CD8-positive, alpha-beta memory T cell (primary cell): ENCODE measurements around the gene PDZD7. TPM values are rescaled to one million over a fixed set of nuclear protein-coding genes. Genes with fewer than 3 reads are reported as not detected.
"Not testable (repeated sequence)": the region's sequence is repeated elsewhere in the genome, so short reads cannot be mapped to it uniquely, and the experiment has no call there.

Experiments
- CTCF ChIA-PET: fragments of 350-600 bp; sonication (Branson Sonifier 250); formaldehyde crosslinking; loops from one replicate; lab custom pipeline; 2021; ENCODE audit warnings: antibody characterized with exemption; lab: Charles Lee
- POLR2A ChIA-PET: fragments of 350-600 bp; sonication (Branson Sonifier 250); formaldehyde crosslinking; loops from one replicate; lab custom pipeline; 2021; ENCODE audit warnings: antibody characterized with exemption; lab: Charles Lee
- DNase-seq, 5 donors: peaks; one replicate each; pipeline versions ENCODE4 v3.0.0 to v3.0.0-alpha.2; 2020 to 2022; ENCODE audit warnings: mixed read lengths in 1 of 5
- H3K27ac ChIP-seq: one replicate; pipeline ENCODE4 v1.7.0; 2013; ENCODE audit warnings: low read depth, mild to moderate bottlenecking, low read length, moderate library complexity
- H3K27me3 ChIP-seq: 2 replicates; pipeline ENCODE4 v1.7.0; 2013; ENCODE audit warnings: low read length, mild to moderate bottlenecking; ENCODE audit not compliant: insufficient read depth, poor library complexity, severe bottlenecking
- H3K36me3 ChIP-seq: 2 replicates; pipeline ENCODE4 v1.7.0; 2013; ENCODE audit warnings: mild to moderate bottlenecking, low read length, moderate library complexity; ENCODE audit not compliant: insufficient read depth
- H3K4me1 ChIP-seq: 2 replicates; pipeline ENCODE4 v1.7.0; 2013; ENCODE audit warnings: mild to moderate bottlenecking, low read length, moderate library complexity; ENCODE audit not compliant: insufficient read depth
- H3K4me3 ChIP-seq: 2 replicates; pipeline ENCODE4 v1.7.0; 2013; ENCODE audit warnings: mild to moderate bottlenecking, low read length
- H3K9me3 ChIP-seq: 2 replicates; pipeline ENCODE4 v1.7.0; 2013; ENCODE audit warnings: mild to moderate bottlenecking, low read length
- H3K27ac Mint-ChIP-seq, 8 donors: one replicate each; pipeline ENCODE4 v1.8.0; 2020 to 2021; ENCODE audit warnings: mixed read lengths in 8 of 8, mild to moderate bottlenecking in 6 of 8, inconsistent platforms in 3 of 8, moderate library complexity in 3 of 8
- H3K27me3 Mint-ChIP-seq, 2 donors: one replicate each; pipeline ENCODE4 v1.8.0; 2020 to 2021; ENCODE audit warnings: mixed read lengths in 2 of 2, mild to moderate bottlenecking in 1 of 2, moderate library complexity in 1 of 2
- H3K36me3 Mint-ChIP-seq, 3 donors: one replicate each; pipeline ENCODE4 v1.8.0; 2020 to 2021; ENCODE audit warnings: mixed read lengths in 3 of 3, inconsistent platforms in 1 of 3, mild to moderate bottlenecking in 1 of 3
- H3K4me1 Mint-ChIP-seq, 3 donors: one replicate each; pipeline ENCODE4 v1.8.0; 2020 to 2021; ENCODE audit warnings: mixed read lengths in 3 of 3, inconsistent platforms in 1 of 3, mild to moderate bottlenecking in 1 of 3
- H3K4me3 Mint-ChIP-seq, 7 donors: one replicate each; pipeline ENCODE4 v1.8.0; 2020 to 2021; ENCODE audit warnings: mixed read lengths in 7 of 7, mild to moderate bottlenecking in 6 of 7, moderate library complexity in 4 of 7, inconsistent platforms in 2 of 7
- H3K9me3 Mint-ChIP-seq, 5 donors: one replicate each; pipeline ENCODE4 v1.8.0; 2020 to 2022; ENCODE audit warnings: mixed read lengths in 5 of 5, mild to moderate bottlenecking in 3 of 5, moderate library complexity in 2 of 5, inconsistent platforms in 1 of 5
- polyA plus RNA-seq: library from polyadenylated mRNA; unstranded; fragments of 300-500 nt; fragmentation: Illumina TruSeq; gene quantifications from one replicate; pipeline ENCODE4 v1.2.3, GENCODE V29; 2021
- total RNA-seq, 2 experiments: library from RNA; stranded (reverse); gene quantifications; one replicate each; pipeline ENCODE4 v1.2.3, GENCODE V29; 2021

The PDZD7 gene
- total and polyA plus RNA-seq, 3 experiments from 2014 or later = 0.23 to 0.33 (median 0.31) TPM

GRCh38 chr10:101038484-101038883, 7.6 kb upstream of the PDZD7 start:
- peak overlapping the region in 1 of 7 donors; percentile 75 for H3K4me3 Mint-ChIP-seq
- H3K36me3 Mint-ChIP-seq = peaks cover 0 to 61% (median 11%) of the 10 kb centered on the region in 3 donors
- ChIA-PET POLR2A (no interaction called here), CTCF (interaction anchor here (4.9 to 11.3 kb wide), 2 partner anchors 13 to 24 kb away, joined by 46 to 258 read pairs; partner anchors contain the start of gene KAZALD1)
- no peaks in the 10 kb centered on the region for H3K27me3 ChIP-seq
- H3K4me3 ChIP-seq = no peak overlapping the region
- peaks cover 17% of the 10 kb centered on the region for H3K36me3 ChIP-seq
- no peak for DNase-seq
- H3K9me3 Mint-ChIP-seq = no peaks in the 10 kb centered on the region
- H3K27me3 Mint-ChIP-seq = no peaks in the 10 kb centered on the region
- H3K4me1 ChIP-seq = peaks cover 15% of the 10 kb centered on the region
- no peaks in the 10 kb centered on the region for H3K9me3 ChIP-seq
- peaks cover 21 to 31% (median 24%) of the 10 kb centered on the region in 3 donors for H3K4me1 Mint-ChIP-seq
- peak overlapping the region in 5 of 8 donors; percentile 10 to 56 (median 28) for H3K27ac Mint-ChIP-seq
- H3K27ac ChIP-seq = no peak overlapping the region

GRCh38 chr10:101036726-101037125, 5.8 kb upstream of the PDZD7 start:
- Histone ChIP-seq H3K27me3 (no peaks in the 10 kb centered on the region), H3K9me3 (no peaks in the 10 kb centered on the region), H3K36me3 (peaks cover 17% of the 10 kb centered on the region), H3K27ac (no peak overlapping the region), H3K4me1 (peaks cover 16% of the 10 kb centered on the region), H3K4me3 (no peak overlapping the region)
- peak overlapping the region in 1 of 7 donors; percentile 35 for H3K4me3 Mint-ChIP-seq
- peaks cover 0 to 65% (median 11%) of the 10 kb centered on the region in 3 donors for H3K36me3 Mint-ChIP-seq
- H3K4me1 Mint-ChIP-seq = peaks cover 17 to 27% (median 23%) of the 10 kb centered on the region in 3 donors
- peak overlapping the region in 1 of 8 donors; percentile 50 for H3K27ac Mint-ChIP-seq
- CTCF ChIA-PET = interaction anchor here (1.2 to 11.3 kb wide), 6 partner anchors 13 to 105 kb away, joined by 3 to 258 read pairs (median 6); partner anchors contain the start of genes KAZALD1 and LZTS2
- peaks cover 0 to under 1% of the 10 kb centered on the region in 2 donors for H3K27me3 Mint-ChIP-seq
- POLR2A ChIA-PET = no interaction called here
- no peaks in the 10 kb centered on the region for H3K9me3 Mint-ChIP-seq
- no peak for DNase-seq

GRCh38 chr10:101035916-101036702, 5.2 kb upstream of the PDZD7 start:
- Mint-ChIP-seq H3K4me1 (peaks cover 16 to 24% (median 21%) of the 10 kb centered on the region in 3 donors), H3K27ac (peak overlapping the region in 1 of 8 donors; percentile 50), H3K9me3 (no peaks in the 10 kb centered on the region), H3K4me3 (peak overlapping the region in 1 of 7 donors; percentile 28), H3K27me3 (peaks cover 0 to 2% of the 10 kb centered on the region in 2 donors), H3K36me3 (peaks cover 0 to 71% (median 10%) of the 10 kb centered on the region in 3 donors)
- peaks cover 11% of the 10 kb centered on the region for H3K4me1 ChIP-seq
- CTCF ChIA-PET = interaction anchor here (1.2 to 11.3 kb wide), 6 partner anchors 14 to 106 kb away, joined by 3 to 258 read pairs (median 6); partner anchors contain the start of genes KAZALD1 and LZTS2
- H3K27me3 ChIP-seq = no peaks in the 10 kb centered on the region
- no peaks in the 10 kb centered on the region for H3K9me3 ChIP-seq
- no peak overlapping the region for H3K4me3 ChIP-seq
- H3K27ac ChIP-seq = no peak overlapping the region
- POLR2A ChIA-PET = no interaction called here
- no peak for DNase-seq
- peaks cover 17% of the 10 kb centered on the region for H3K36me3 ChIP-seq

GRCh38 chr10:101035314-101035713, 4.4 kb upstream of the PDZD7 start:
- H3K27me3 Mint-ChIP-seq = peaks cover 0 to 2% of the 10 kb centered on the region in 2 donors
- H3K9me3 Mint-ChIP-seq = no peaks in the 10 kb centered on the region
- Histone ChIP-seq H3K27me3 (no peaks in the 10 kb centered on the region), H3K27ac (no peak overlapping the region), H3K36me3 (peaks cover 17% of the 10 kb centered on the region), H3K4me3 (no peak overlapping the region), H3K4me1 (peaks cover 14% of the 10 kb centered on the region), H3K9me3 (no peaks in the 10 kb centered on the region)
- H3K27ac Mint-ChIP-seq = no peak overlapping the region
- ChIA-PET POLR2A (no interaction called here), CTCF (interaction anchor here (1.3 to 11.3 kb wide), 3 partner anchors 15 to 38 kb away, joined by 5 to 258 read pairs (median 8); partner anchors contain the start of gene KAZALD1)
- DNase-seq = no peak
- H3K4me1 Mint-ChIP-seq = peaks cover 19 to 24% (median 22%) of the 10 kb centered on the region in 3 donors
- H3K4me3 Mint-ChIP-seq = peak overlapping the region in 1 of 7 donors; percentile 28
- H3K36me3 Mint-ChIP-seq = peaks cover 0 to 71% (median 10%) of the 10 kb centered on the region in 3 donors

GRCh38 chr10:101034404-101034803, 3.5 kb upstream of the PDZD7 start:
- POLR2A ChIA-PET, H3K9me3 ChIP-seq, H3K4me3 ChIP-seq, H3K27me3 Mint-ChIP-seq, H3K9me3 Mint-ChIP-seq, DNase-seq, H3K27ac ChIP-seq, H3K27me3 ChIP-seq: not testable (repeated sequence)
- peak overlapping the region in 2 of 7 donors; percentile 56 to 93 for H3K4me3 Mint-ChIP-seq
- peaks cover 15% of the 10 kb centered on the region for H3K4me1 ChIP-seq
- H3K36me3 Mint-ChIP-seq = peaks cover 0 to 66% (median 10%) of the 10 kb centered on the region in 3 donors
- peaks cover 17% of the 10 kb centered on the region for H3K36me3 ChIP-seq
- CTCF ChIA-PET = interaction anchor here (1.3 to 11.3 kb wide), 5 partner anchors 7 to 37 kb away, joined by 5 to 258 read pairs (median 8); partner anchors contain the start of gene KAZALD1
- peak overlapping the region in 2 of 8 donors; percentile 38 to 76 for H3K27ac Mint-ChIP-seq
- peaks cover 18 to 25% (median 22%) of the 10 kb centered on the region in 3 donors for H3K4me1 Mint-ChIP-seq

GRCh38 chr10:101033276-101033675, 2.3 kb upstream of the PDZD7 start:
- H3K27me3 ChIP-seq = no peaks in the 10 kb centered on the region
- Mint-ChIP-seq H3K36me3 (peaks cover 0 to 55% (median 7%) of the 10 kb centered on the region in 3 donors), H3K4me3 (peak overlapping the region; percentile 92 to 98 (median 93)), H3K27ac (peak overlapping the region; percentile 24 to 100 (median 96)), H3K27me3 (peaks cover 3 to 4% of the 10 kb centered on the region in 2 donors), H3K4me1 (peaks cover 18 to 25% (median 22%) of the 10 kb centered on the region in 3 donors), H3K9me3 (no peaks in the 10 kb centered on the region)
- DNase-seq = no peak
- ChIA-PET CTCF (interaction anchor here (1.4 to 11.3 kb wide), 4 partner anchors 8 to 36 kb away, joined by 6 to 258 read pairs (median 40); partner anchors contain the start of gene KAZALD1), POLR2A (no interaction called here)
- peaks cover 15% of the 10 kb centered on the region for H3K4me1 ChIP-seq
- no peaks in the 10 kb centered on the region for H3K9me3 ChIP-seq
- H3K4me3 ChIP-seq = peak overlapping the region; percentile 85
- H3K36me3 ChIP-seq = peaks cover 17% of the 10 kb centered on the region
- no peak overlapping the region for H3K27ac ChIP-seq

- no peaks in the 10 kb centered on the region for H3K27me3 ChIP-seq
- H3K4me3 ChIP-seq = peak overlapping the region; percentile 85
- Mint-ChIP-seq H3K4me1 (peaks cover 18 to 25% (median 22%) of the 10 kb centered on the region in 3 donors), H3K27me3 (peaks cover 3 to 4% of the 10 kb centered on the region in 2 donors), H3K36me3 (peaks cover 0 to 49% (median 5%) of the 10 kb centered on the region in 3 donors), H3K27ac (peak overlapping the region; percentile 94 to 100 (median 98)), H3K9me3 (no peaks in the 10 kb centered on the region), H3K4me3 (peak overlapping the region; percentile 92 to 98 (median 93))
- H3K36me3 ChIP-seq = peaks cover 12% of the 10 kb centered on the region
- peak overlapping the region; percentile 94 for H3K27ac ChIP-seq
- H3K9me3 ChIP-seq = no peaks in the 10 kb centered on the region
- POLR2A ChIA-PET = interaction anchor here (0.6 to 1.3 kb wide), 2 partner anchors 10 to 34 kb away, joined by 3 to 5 read pairs; no protein-coding TSS in a partner anchor
- peaks cover 15% of the 10 kb centered on the region for H3K4me1 ChIP-seq
- peak in 3 of 5 donors; percentile 35 to 71 (median 41) for DNase-seq
- CTCF ChIA-PET = interaction anchor here (1.2 to 6.4 kb wide), 4 partner anchors 9 to 35 kb away, joined by 4 to 54 read pairs (median 16); no protein-coding TSS in a partner anchor
Observed at GRCh38 chr10:101032637-101033224, 1.8 kb upstream of the PDZD7 start.
